Testis (tissue), 3 donors: ENCODE measurements around the gene MEX3B. TPM values are rescaled to one million over a fixed set of nuclear protein-coding genes. Genes with fewer than 3 reads are reported as not detected.

Source experiments
- DNase-seq: peaks from one replicate; pipeline ENCODE4 v3.0.0-alpha.2; 2019
- H3K27ac ChIP-seq, 2 donors: fragments of 200-600 bp; sonication (generic); one replicate each; pipeline ENCODE4 v1.5.1; 2019
- H3K27me3 ChIP-seq: fragments of 200-600 bp; sonication (generic); one replicate; pipeline ENCODE4 v1.5.1; 2019
- H3K36me3 ChIP-seq: fragments of 200-600 bp; sonication (generic); one replicate; pipeline ENCODE4 v1.5.1; 2017; ENCODE audit warnings: low read depth; ENCODE audit errors: missing control alignments
- H3K4me1 ChIP-seq: fragments of 200-600 bp; sonication (generic); one replicate; pipeline ENCODE4 v1.5.1; 2019
- H3K4me3 ChIP-seq, 2 donors: fragments of 200-600 bp; sonication (generic); one replicate each; pipeline ENCODE4 v1.5.1; 2017 to 2019
- H3K9me3 ChIP-seq: fragments of 200-600 bp; sonication (generic); one replicate; pipeline ENCODE4 v1.5.1; 2017
- CTCF ChIP-seq, 3 experiments: fragments of 450-650 bp in 2 of 3; fragments of 200-600 bp in 1 of 3; sonication (generic) in 1 of 3; IDR thresholded peaks; one replicate each; pipeline ENCODE4 v1.5.1; 2016 to 2019; ENCODE audit warnings: antibody characterized with exemption in 3 of 3, mild to moderate bottlenecking in 2 of 3, moderate library complexity in 1 of 3
- POLR2A ChIP-seq: fragments of 450-650 bp; IDR thresholded peaks from one replicate; pipeline ENCODE4 v1.6.1; 2017; ENCODE audit warnings: antibody characterized with exemption, mild to moderate bottlenecking, moderate library complexity
- WGBS, 2 donors: methylation state at CpG; one replicate each; pipeline ENCODE4 v1.1.5; 2018; 5-methylcytosine and 5-hydroxymethylcytosine counted together
- intact Hi-C: fragments of 100-400 bp; cut with DNase I; formaldehyde crosslinking; loops from one replicate; pipeline ENCODE4 v1.15.1; 2023; ENCODE audit warnings: low total_unique reads
- polyA plus RNA-seq: library from polyadenylated mRNA; stranded (reverse); fragments of 350-450 nt; fragmentation: Illumina TruSeq; extraction: RNeasy Lipid Tissue Mini Kit (QIAGEN cat#74804); gene quantifications from one replicate; pipeline ENCODE4 v1.2.3, GENCODE V29; 2014; ENCODE audit warnings: low read depth, low replicate concordance; ENCODE audit not compliant: insufficient read depth
- total RNA-seq, 2 donors: library from RNA; depleted of rRNA; stranded (reverse); fragments of >200 nt; gene quantifications; one replicate each; pipeline ENCODE4 v1.2.3, GENCODE V29; 2016

Gene MEX3B
- total and polyA plus RNA-seq, 3 donors from 2014 or later = 55.3 to 109 (median 82.1) TPM

- TF ChIP-seq POLR2A (no peak), CTCF (IDR thresholded peaks at IDR 0.05) (no peak)
- no peaks in the 10 kb centered on the region for H3K9me3 ChIP-seq
Observed at GRCh38 chr15:82020625-82021394, 25.0 kb downstream of the MEX3B start.

GRCh38 chr15:82018201-82018600 lies 27.6 kb downstream of the MEX3B start:
- Histone ChIP-seq H3K4me3 (no peak overlapping the region), H3K27ac (no peak overlapping the region), H3K4me1 (peaks cover 6% of the 10 kb centered on the region), H3K36me3 (no peaks in the 10 kb centered on the region), H3K9me3 (no peaks in the 10 kb centered on the region), H3K27me3 (no peaks in the 10 kb centered on the region)
- DNase-seq = no peak
- intact Hi-C loops = no loop called here
- 87 to 96% methylated on average over 4 of the region's 4 CpGs for WGBS, 2 donors
- TF ChIP-seq CTCF (IDR thresholded peaks at IDR 0.05) = no peak
- TF ChIP-seq POLR2A = no peak

More at GRCh38 chr15:82020625-82021394, 25.0 kb downstream of the MEX3B start:
- H3K27me3 ChIP-seq = no peaks in the 10 kb centered on the region
- DNase-seq = no peak
- 45 to 60% methylated on average over 3 of the region's 3 CpGs for WGBS, 2 donors
- intact Hi-C loops = no loop called here
- peaks cover 6% of the 10 kb centered on the region for H3K4me1 ChIP-seq
- H3K36me3 ChIP-seq = no peaks in the 10 kb centered on the region
- no peak overlapping the region for H3K4me3 ChIP-seq
- H3K27ac ChIP-seq = no peak overlapping the region

GRCh38 chr15:82017656-82018055 lies 28.2 kb downstream of the MEX3B start:
- Histone ChIP-seq H3K9me3 (no peaks in the 10 kb centered on the region), H3K4me1 (peaks cover 6% of the 10 kb centered on the region), H3K4me3 (no peak overlapping the region), H3K27me3 (no peaks in the 10 kb centered on the region), H3K27ac (no peak overlapping the region), H3K36me3 (no peaks in the 10 kb centered on the region)
- no peak for TF ChIP-seq CTCF (IDR thresholded peaks at IDR 0.05)
- no peak for TF ChIP-seq POLR2A
- 85 to 89% methylated on average over 7 of the region's 7 CpGs for WGBS, 2 donors
- intact Hi-C loops = no loop called here
- no peak for DNase-seq

DNA sequence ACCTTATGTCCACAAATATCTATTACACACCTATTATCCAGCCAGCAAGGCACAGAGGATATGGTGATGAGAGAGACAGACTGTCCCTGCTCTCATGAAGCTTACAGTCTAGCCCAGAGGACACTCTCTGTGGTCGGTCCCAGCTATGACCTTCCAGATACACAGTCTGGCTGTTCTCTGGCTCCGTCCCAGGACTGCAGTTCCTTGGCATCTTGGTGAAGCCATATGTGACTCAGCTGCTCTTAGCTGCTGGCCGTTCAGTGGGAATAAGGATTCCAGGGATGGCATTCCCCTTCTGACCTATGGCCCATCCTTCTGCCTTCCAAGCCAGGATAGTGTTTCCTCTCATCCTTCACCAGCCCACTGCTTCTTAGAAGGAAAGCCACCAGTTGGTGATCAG lies 30.8 kb downstream of the MEX3B start:
- Histone ChIP-seq H3K4me3 (no peak overlapping the region), H3K27ac (no peak overlapping the region), H3K27me3 (no peaks in the 10 kb centered on the region), H3K4me1 (no peaks in the 10 kb centered on the region), H3K36me3 (no peaks in the 10 kb centered on the region), H3K9me3 (no peaks in the 10 kb centered on the region)
- no peak for DNase-seq
- 83 to 90% methylated on average over 2 to 3 of the region's 3 CpGs for WGBS, 2 donors
- intact Hi-C loops = no loop called here
- TF ChIP-seq POLR2A (no peak), CTCF (IDR thresholded peaks at IDR 0.05) (no peak)

GRCh38 chr15:82012908-82013307 lies 32.9 kb downstream of the MEX3B start:
- no peaks in the 10 kb centered on the region for H3K4me1 ChIP-seq
- H3K27ac ChIP-seq = no peak overlapping the region
- intact Hi-C loops = no loop called here
- TF ChIP-seq POLR2A (no peak), CTCF (IDR thresholded peaks at IDR 0.05) (no peak)
- H3K27me3 ChIP-seq = no peaks in the 10 kb centered on the region
- no peaks in the 10 kb centered on the region for H3K36me3 ChIP-seq
- H3K9me3 ChIP-seq = no peaks in the 10 kb centered on the region
- no peak overlapping the region for H3K4me3 ChIP-seq
- DNase-seq = no peak
- 85 to 87% methylated on average over 7 of the region's 7 CpGs for WGBS, 2 donors
